Measurements from ENCODE around the gene KRT20.

Gene KRT20

DNA sequence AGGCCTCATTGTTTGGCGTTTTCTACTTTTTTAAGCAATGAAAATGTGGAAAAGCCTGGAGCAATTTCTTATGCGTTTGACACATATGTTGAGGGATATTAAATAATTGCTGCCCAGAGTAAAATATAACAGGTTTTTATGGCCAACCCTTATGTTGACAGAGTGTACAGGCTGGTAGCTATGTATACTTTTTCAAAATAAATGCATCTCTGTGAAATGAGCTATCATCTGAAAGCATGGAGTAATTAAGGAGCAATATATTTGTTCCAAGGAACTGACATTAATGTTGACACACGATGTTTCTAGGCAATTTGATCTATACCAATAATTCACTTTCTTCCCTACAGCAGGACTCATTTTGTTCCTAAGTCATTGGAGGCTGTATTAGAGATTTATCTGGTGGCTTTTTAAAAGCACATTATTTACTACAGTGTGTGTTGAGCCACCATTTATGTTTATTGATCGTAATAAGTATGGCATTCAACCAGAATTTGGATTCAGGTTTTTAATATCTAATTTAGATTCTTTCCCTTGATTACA, 11.9 kb upstream of the KRT20 start:
- no peak for TF ChIP-seq CTCF (IDR thresholded peaks at IDR 0.05; ENCODE audit: low read depth, low read length)
- no peak overlapping the region for H3K4me3 ChIP-seq (ENCODE audit: low read depth, low read length)

DNA sequence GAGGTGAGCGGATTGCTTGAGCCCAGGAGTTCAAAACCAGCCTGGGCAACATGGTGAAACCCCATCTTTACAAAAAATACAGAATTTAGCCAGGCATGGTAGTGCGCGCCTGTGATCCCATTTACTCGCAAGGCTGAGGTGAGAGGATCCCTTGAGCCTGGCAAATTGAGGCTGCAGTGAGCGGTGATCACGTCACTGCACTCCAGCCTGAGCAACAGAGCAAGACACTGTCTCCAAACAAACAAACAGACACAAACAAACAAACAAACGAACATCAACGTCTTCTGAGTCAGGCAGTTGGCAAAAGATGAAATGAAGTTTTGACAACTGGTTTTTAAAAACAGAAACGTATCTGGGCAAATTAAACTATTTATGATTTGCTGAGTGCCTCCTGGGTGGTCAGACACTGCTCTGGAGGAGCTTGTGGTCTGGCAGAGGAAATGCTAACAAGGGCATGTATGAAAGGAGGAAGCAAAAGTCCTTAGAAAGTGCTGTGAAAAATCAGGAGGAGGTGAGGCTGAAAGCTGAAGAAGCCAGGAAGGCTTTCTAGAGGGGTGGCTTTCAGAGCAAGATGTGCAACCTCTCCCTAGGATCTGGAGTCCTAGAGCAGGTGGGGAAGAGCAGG, 10.2 kb upstream of the KRT20 start:
- no peak overlapping the region for H3K4me3 ChIP-seq (ENCODE audit: low read depth, low read length)
- no peak for TF ChIP-seq CTCF (IDR thresholded peaks at IDR 0.05; ENCODE audit: low read depth, low read length)

DNA sequence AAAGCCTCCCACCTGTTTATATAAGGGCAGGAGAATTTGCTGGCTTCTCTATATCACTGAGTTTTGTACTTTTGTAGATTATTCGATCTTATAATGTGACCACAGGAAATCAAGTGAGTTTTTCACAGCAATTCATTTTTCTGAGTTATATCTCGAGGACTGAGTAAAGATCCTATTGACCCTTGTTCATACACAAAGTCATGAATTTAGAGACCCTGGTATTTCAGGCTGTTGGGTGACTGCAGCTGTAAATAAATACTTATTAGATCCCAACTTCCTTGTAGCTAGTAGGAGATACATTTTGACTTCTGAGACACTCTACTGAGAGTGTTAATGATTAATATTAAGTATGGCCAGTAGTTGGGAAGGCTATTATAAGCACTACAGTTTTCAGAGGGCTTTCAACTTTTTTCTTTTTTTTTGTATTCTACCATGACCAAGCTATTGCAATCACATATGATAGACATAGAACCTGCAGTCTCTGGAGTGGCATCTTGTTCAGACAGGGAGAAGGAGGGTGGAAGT, 3.2 kb upstream of the KRT20 start:
- no peak overlapping the region for H3K4me3 ChIP-seq (ENCODE audit: low read depth, low read length)
- no peak for TF ChIP-seq CTCF (IDR thresholded peaks at IDR 0.05; ENCODE audit: low read depth, low read length)

- H3K4me3 ChIP-seq (ENCODE audit: low read depth, low read length) = no peak overlapping the region
- TF ChIP-seq CTCF (IDR thresholded peaks at IDR 0.05; ENCODE audit: low read depth, low read length) = no peak
Observed at GRCh38 chr17:40886090-40886489, 1.0 kb upstream of the KRT20 start.

DNA sequence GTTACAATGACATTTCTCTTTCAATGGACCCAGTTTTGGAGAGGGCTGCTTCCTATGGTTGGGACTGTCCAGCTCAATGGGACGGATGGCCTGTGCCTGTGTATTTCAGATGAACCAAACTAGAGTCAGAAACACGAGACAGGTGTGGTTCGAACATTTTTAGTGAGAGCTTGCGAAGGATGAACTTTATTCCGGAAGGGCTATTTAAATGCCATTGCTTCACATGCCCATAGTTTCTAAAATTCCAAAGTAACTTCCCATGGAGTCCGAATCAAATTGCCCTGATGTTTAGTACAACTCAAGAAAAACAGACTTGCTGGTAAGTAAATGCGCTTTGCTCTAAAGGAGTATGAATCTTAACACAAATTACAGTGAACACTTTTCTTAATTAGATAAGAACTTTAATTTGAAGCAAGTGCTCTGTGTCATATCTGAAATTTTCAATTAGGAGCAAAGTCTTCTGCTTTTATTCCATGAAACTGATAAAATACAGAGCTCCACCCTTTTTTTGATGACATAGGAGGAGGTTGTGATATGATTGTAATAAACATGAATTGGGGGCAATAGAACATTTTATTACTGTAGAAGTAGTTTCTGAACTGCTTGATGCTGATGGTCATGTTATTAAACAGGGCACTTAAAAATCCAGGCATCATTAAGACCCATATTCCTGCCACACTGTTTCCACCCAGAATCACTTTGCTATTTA, 1.3 kb downstream of the KRT20 start:
- TF ChIP-seq CTCF (IDR thresholded peaks at IDR 0.05; ENCODE audit: low read depth, low read length) = no peak
- no peak overlapping the region for H3K4me3 ChIP-seq (ENCODE audit: low read depth, low read length)

DNA sequence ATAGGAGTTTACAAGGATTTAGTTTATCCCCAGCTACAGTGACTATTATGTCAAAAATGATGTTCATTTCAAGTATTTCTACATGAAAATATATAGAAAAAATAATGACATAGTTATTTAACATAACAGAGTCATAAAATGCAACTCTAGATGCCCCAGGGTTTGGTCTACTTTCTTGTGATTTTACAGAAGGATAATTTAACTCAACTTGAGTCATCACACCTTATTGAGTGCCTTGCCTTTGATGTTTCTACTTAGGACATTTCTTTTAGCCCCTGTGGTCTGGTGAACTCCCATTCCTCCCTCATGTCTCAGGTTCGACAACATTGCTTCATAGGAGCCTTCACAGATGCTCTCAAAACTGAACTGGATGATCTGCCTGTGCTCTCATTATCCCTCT, 2.0 kb downstream of the KRT20 start:
- no peak for TF ChIP-seq CTCF (IDR thresholded peaks at IDR 0.05; ENCODE audit: low read depth, low read length)
- H3K4me3 ChIP-seq (ENCODE audit: low read depth, low read length) = no peak overlapping the region

- H3K4me3 ChIP-seq (ENCODE audit: low read depth, low read length) = no peak overlapping the region
- TF ChIP-seq CTCF (IDR thresholded peaks at IDR 0.05; ENCODE audit: low read depth, low read length) = no peak
Observed at GRCh38 chr17:40879026-40879425, 6.0 kb downstream of the KRT20 start.
